Erythroblast (primary cell): ENCODE measurements around the gene TNFAIP6.

Experiments
- DNase-seq, 2 experiments: peaks; one replicate each; lab custom pipeline; 2025; lab: John Stamatoyannopoulos, UW
- GATA1 ChIP-seq: IDR thresholded peaks from 2 replicates; pipeline ENCODE4 v1.6.1; 2011; ENCODE audit warnings: low read depth, mild to moderate bottlenecking, control low read depth, low read length, moderate library complexity
- POLR2A ChIP-seq: IDR thresholded peaks from 2 replicates; pipeline ENCODE4 v1.6.1; 2011; ENCODE audit warnings: mild to moderate bottlenecking, low read length

Gene TNFAIP6

DNA sequence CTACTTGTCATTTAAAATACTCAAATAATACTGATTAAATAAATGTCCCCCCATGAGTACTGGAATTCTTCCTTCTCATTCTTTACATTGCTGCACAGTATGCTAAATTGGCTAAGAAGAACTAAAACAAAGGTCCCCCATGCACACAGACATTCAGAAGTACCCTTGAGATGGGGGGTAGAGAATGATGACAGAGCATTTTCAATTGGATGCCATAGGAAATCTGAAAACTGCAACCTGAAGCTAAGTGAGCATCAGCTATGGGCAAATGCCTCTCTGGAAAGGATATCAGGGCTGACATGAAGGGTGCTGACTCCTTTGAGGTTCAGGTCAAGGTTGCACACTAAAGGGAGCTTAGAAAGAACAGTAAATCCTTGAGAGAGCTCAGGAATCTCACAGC lies 10.1 kb upstream of the TNFAIP6 start:
- TF ChIP-seq POLR2A = no peak
- TF ChIP-seq GATA1 = no peak
- DNase-seq = no peak

DNA sequence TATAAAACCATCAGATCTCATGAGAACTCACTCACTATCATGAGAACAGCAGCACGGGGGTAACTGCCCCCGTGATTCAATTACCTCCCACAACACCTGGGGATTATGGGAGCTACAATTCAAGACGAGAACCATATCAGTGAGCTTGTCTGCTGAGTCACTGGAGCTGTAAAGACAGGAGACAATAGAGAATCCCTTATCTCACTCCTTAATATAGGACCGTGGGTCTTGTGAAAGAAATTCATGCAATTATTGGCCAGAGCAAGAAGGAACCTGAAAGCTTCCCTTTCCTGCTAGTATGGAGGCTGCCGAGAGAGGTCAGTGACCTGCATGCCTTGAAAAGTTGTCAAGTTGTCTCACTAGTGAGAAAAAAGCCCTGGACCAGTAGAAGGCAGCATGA lies 9.5 kb upstream of the TNFAIP6 start:
- DNase-seq = peak; percentile 15
- TF ChIP-seq GATA1 (no peak), POLR2A (no peak)

DNA sequence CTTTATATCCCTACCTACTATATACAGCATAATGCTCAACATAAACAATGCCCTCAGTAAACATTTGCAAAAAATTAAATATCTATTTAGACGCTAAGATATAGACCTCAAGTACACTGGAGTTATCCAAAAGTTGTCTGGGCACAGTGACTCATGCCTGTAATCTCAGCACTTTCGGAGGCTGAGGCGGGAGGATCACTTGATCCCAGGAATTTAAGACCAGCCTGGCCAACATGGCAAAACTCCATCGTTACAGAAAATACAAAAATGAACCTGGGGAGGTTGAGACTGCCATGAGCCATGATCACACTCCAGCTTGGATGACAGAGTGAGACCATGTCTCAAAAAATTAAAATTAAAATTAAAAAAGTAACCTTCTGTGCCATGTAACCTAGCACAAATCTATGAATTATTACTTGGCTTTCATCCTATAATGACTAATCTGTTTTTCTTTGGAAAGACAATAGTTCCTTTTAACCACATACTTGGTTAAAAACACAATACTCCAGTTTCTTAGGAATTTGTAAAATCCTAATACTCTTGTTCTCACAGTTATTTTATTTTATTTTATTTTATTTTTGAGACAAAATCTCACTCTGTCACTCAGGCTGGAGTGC lies 6.7 kb upstream of the TNFAIP6 start:
- no peak for DNase-seq

DNA sequence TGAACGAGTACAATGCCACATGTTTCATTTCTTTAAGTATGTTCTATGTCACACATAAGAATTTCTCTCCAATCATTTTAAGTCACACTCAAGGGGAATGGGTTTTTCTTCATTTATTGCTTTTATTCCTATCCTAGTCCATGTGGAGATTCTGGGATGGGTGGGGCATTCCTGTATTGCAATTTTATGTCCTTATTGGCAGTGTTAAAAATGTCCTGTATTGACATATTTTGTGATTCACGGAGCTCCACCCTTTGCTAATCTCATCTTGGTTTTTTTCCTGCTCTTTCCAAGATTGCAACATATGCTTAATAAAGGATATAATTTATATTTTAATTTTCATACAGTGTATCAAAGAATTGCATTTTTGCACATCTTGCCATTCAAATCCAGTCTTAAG lies 3.4 kb upstream of the TNFAIP6 start:
- no peak for TF ChIP-seq POLR2A

More for the DNA sequence above, 6.7 kb upstream of the TNFAIP6 start:
- TF ChIP-seq POLR2A = no peak
- TF ChIP-seq GATA1 = no peak

DNA sequence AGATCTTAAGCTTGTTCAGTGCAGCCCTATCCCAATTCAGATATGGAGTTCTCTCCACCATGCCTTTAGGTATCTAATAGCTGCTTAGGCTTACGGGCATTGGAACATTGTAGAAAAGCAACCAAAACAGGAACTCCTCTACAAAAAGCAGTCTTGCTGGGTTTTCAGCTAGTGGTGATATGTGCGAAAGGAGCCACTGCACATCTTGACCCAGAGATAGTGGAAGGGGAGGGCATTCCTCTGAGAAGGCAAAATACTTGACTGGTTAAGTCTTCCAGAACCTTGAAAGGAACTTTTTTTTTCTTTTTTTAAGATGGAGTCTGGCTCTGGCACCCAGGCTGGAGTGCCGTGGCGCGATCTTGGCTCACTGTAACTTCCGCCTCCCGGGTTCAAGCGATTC lies 2.6 kb upstream of the TNFAIP6 start:
- no peak for TF ChIP-seq GATA1
- no peak for TF ChIP-seq POLR2A

More for the DNA sequence above, 3.4 kb upstream of the TNFAIP6 start:
- DNase-seq = no peak

DNA sequence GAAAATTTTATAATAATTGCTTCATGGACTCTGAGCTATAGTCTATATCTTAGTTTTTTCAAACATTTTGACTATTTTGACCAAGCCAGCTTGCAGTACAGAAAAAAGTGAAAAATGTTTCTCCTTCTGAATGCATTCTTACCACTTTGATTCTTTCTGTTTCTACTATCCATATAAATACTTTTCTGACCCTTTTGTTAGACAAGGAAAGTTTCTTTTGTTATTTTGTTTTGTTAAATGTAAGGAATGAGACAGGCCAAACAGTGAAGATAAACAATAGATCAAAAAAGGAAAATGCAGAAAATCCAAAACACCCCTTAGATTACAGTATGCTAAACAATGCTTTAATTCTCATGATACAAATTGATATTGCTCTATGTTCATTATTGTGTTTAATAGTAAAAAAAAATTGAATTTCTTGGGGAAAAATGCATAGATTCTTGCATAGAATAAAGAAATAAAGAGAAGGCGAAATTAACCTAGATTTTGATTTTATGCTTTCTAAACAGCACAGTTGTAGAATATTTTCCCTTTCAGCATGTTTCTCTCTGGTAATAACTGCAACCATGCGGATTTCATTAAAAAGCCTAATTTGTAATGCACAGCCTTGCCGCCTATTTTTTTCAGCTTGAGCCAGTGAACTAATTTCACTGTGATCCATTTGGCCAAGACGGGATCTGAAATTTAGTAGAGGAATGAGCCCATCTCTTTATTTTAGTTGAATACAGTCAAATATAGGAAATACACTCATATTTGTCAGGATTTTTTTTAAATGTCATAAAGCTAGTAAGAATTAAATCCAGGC lies 976 bp downstream of the TNFAIP6 start:
- TF ChIP-seq POLR2A (no peak), GATA1 (no peak)
- DNase-seq = no peak

More for the DNA sequence above, 2.6 kb upstream of the TNFAIP6 start:
- no peak for DNase-seq

DNA sequence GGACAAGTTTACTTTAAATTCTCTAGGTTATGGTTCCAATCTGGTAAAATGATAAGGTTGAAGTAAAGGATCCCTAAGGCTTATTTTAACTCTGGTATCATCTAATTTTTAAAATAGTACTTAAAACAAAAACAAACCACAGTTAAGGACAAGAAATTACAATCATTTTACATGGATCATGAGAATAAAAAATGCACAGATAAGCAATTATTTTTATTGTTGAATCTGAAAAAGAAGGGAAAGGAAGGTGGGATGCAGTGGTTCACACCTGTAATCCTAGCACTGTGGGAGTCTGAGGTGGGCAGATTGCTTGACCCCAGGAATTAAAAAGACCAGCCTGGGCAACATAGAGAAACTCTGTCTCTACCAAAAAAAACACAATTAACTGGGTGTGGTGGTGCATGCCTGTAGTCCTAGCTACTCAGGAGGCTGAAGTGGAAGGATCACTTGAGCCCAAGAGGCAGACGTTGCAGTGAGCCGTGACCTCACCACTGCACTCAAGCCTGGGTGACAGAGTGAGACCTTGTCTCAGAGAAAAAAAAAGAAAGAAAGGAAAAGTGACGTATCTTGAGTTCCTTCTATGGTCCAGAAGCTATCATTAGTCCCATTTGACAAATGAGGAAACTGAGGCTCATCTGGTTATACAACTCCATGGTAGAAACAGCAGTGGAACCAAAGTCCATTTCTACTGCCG lies 2.5 kb downstream of the TNFAIP6 start:
- no peak for DNase-seq
- TF ChIP-seq POLR2A (no peak), GATA1 (no peak)

DNA sequence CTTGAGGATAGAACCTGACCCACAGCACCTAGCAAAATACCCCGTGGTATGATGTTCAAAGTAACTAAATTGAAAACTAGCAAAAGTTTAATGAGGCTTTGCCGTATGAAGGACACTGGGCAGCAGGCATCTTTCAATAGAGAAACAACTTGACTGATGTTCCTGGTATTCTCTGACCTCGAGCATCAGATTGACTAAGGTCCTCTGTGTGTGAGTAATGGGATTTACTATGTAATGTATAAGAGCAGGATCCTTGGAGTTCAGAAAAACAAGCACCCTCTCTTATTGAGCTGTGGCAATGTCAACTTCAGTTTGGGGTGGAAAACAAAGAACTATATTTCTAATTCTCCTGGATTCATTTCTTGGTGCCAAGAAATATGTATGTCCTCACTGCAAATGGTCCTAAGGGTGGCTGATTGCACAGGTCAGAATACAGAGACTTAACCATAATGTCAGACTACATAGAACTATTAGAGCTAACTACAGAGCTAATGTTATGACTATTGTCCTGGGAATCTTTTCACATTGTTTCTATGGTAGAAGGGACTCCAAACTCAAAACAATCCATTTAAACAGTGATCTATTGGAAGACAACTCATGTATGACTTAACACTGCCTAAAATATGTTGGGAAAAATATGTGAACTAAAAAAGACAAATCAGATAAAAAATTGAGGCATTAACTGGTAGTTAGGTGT lies 4.4 kb downstream of the TNFAIP6 start:
- DNase-seq = no peak
- TF ChIP-seq POLR2A (no peak), GATA1 (no peak)

DNA sequence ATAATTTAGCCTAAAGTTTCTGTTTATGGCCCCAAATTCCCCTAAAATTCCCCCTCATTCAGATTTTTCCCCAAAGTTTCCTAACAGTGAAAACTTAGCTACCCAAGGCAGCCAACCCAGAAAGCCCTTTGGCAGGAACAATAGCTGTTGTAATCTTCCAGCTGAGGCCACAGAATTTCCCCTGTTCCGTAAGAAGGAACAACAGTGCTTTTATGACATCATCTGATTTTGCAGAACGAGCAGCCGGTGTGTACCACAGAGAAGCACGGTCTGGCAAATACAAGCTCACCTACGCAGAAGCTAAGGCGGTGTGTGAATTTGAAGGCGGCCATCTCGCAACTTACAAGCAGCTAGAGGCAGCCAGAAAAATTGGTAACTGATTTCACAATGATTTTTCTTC lies 6.3 kb downstream of the TNFAIP6 start:
- no peak for TF ChIP-seq GATA1
- no peak for TF ChIP-seq POLR2A
- no peak for DNase-seq

DNA sequence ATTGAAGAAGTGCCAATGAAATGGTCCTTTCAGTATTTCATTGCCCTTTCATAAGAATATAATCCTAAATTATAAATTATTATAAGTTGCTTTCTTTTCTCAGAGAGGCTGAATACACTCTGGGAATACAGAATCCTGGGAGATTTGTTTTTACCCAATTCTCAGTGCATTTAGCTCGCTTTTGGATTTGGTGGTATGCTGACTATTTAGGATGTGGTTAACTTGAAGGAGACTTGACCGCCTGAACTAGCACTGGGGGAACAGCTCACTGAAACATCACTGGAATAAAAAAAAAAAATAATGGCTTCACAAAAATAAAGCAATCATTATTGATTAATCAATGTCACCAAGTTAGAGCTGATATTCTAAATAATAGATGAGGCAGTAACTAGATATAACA lies 10.2 kb downstream of the TNFAIP6 start:
- DNase-seq = no peak
- TF ChIP-seq GATA1 (no peak), POLR2A (no peak)

DNA sequence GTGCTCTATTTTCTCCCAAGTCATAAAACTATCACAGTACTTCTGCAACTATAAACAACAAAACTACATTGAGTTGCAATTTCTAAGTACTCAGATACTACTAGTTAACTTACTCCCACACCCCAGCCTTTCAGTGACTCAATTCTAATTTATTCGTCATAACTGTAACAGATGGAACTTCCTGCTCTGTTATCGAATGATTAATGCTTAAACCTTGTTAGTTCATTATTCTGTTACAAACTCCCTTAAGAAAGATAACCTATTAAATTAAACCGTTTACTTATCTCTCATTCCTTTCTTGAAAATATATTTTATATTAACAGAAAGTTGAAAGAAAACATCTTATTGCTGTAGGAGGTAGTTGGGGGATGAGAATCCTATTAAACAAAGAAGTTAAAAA lies 17.0 kb downstream of the TNFAIP6 start:
- DNase-seq = peak; percentile 25 to 33
- TF ChIP-seq POLR2A (no peak), GATA1 (no peak)

DNA sequence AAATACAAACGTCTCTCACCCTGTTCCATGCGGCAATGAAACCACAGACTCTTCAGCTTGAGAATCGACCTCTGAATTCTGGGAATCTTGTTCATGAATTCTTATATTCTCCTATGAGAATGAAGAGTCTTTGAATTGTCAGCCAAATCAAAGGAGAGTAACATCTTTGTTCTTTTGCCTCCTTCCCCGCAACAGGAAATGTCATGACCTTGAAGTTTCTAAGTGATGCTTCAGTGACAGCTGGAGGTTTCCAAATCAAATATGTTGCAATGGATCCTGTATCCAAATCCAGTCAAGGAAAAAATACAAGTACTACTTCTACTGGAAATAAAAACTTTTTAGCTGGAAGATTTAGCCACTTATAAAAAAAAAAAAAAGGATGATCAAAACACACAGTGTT lies 21.8 kb downstream of the TNFAIP6 start:
- TF ChIP-seq POLR2A (no peak), GATA1 (no peak)
- DNase-seq = no peak

DNA sequence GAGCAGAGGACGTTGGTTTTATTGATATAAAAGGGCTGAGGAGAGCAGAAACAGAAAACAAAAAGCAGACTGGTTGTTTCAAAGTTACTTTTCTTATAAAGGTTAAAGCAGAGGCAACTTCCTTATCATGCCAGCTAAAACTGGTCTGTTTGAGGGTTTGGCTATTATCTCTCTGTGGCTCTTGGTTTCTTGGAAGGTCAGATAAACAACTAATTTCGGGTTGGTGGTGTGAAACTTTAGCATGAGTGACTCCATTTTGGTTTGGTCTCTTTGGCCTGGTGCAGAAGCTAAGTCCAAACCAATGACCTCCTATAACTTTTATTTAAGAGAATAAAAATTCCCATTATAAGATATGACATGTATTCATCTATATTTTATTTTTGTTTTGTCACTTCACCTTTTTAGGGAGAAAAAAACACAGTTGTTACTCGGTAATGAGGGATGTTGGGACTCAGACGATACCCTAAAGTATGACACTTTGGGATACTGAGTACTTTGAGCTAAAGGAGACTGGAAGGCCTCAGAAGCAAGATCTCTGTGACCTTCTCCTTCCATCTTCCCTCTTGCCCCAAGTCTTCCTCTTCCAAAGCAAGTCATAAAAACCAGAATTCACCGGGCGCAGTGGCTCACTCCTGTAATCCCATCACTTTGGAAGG lies 23.3 kb downstream of the TNFAIP6 start:
- peak; percentile 65 to 88 for DNase-seq
- no peak for TF ChIP-seq GATA1
- no peak for TF ChIP-seq POLR2A

DNA sequence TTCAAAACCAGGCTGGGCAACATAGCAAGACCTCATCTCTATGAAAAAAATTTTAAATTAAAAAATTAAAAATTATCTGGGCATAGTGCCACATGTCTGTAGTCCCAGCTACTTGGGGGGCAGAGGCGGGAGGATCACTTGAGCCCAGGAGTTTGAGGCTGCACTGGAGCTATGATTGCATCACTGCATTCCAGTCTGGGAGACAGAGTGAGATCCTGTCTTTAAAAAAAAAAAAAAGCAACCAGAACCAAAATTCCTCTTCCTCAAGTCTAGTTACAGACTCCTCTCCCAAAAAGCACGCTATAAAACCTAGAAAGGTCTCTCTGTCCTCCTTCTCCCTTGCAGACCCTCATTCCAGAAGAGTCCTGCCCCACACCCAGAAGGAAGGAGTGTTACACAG lies 23.9 kb downstream of the TNFAIP6 start:
- no peak for DNase-seq
- TF ChIP-seq GATA1 (no peak), POLR2A (no peak)
